Hematopoietic multipotent progenitor cell treated with erythropoietin and hydrocortisone succinate and interleukin-3 and kit ligand, for 4 days (in vitro differentiated cells): Measurements from ENCODE around the gene KANSL1L.
"Not testable (repeated sequence)": the region's sequence is repeated elsewhere in the genome, so short reads cannot be mapped to it uniquely, and the experiment has no call there.

Source experiments
- DNase-seq: peaks from one replicate; pipeline ENCODE4 v3.0.0-alpha.2; 2015

Gene KANSL1L

GRCh38 chr2:210171309-210172218 lies at the start of gene KANSL1L:
Gene KANSL1L, minus strand, starts transcription at chr2:210171409. Its CDS starts 16,827 bp downstream, at chr2:210154582.
- DNase-seq, result peak; percentile 99

- no peak for DNase-seq
Observed at GRCh38 chr2:210215120-210215519, 43.9 kb upstream of the KANSL1L start.

DNA sequence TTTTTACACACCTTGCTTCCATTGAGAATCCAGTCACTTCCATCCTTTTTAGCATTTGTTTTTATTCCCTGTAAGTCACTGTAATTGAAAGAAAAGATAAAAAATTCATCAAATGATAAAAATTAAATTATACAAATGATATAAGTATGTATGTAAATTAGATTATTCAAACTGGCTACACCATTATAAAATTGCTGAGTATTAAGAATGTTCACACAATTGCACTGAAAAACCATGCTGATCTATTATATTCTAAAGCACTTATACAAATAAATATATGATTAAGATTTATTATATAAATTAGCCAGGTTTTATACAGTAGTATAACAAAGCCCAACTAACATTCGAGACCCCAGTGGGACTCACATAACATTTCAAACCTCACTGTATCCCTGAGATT lies 39.0 kb upstream of the KANSL1L start:
- no peak for DNase-seq

DNA sequence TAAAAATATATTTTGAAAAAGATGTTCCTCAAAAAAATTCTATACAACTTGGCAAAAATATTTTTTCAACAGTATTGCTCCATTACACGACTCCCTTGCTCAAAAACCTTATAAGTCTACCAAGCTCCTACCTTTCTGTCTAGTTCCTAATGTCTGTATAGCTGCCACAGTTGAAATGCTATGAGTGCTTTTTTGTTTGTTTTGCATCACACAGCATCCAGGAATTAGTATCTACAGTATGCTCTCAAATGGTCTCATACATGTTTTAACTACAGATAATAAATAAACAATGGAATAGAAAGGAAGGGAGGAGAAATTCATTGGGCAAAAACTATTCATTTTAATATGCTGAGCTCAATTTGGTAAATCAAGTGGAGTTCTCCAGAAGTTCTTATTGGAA lies 36.7 kb upstream of the KANSL1L start:
- DNase-seq, result no peak

GRCh38 chr2:210203558-210203957 lies 32.3 kb upstream of the KANSL1L start:
- no peak for DNase-seq

GRCh38 chr2:210203147-210203546 lies 31.9 kb upstream of the KANSL1L start:
- DNase-seq, result no peak

GRCh38 chr2:210199854-210200253 lies 28.6 kb upstream of the KANSL1L start:
- no peak for DNase-seq

DNA sequence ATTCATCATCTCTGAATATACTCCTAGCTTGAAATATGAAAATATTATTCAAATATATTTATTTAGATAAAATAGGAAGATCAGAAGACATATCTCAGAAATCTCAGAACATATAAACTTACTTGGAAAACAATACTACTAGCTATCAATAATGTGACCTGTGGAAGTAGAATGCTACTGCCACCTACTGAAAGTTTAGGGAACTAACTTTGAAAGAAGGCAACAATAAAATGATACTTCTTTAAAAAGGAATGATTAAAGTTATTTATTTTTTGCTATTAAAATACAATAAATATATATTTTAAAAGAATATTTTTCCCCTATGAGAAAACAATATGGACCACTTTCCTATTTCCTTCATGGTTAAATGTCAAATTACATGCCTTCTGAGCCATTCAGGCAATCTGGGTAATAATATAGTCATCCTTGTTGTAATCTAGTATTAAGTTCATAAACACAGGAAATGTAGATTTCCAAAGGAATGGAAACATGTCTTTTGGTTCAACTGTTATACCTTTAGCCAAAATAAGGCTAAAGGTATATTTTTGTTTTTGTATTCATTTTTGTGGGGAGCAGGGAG lies 28.1 kb upstream of the KANSL1L start:
- peak; percentile 67 for DNase-seq

DNA sequence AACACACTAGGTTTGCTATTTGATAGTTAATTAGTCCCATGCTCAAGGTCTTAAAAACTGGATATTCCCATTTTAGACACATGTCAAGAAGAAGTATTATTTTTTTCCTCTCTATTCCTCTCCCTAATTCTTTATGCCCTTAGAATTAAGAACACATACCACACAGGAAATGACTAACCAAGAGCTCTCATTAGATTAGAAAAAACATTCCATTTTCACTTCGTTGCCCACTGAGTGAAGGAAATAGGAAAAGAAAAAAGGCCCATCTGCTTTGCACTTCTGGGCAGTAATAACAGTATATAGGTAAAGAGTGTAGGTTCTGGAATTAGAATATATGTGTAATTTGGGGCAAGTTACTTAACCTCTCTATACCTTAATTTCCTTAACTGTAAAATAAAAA lies 27.1 kb upstream of the KANSL1L start:
- peak; percentile 29 for DNase-seq

DNA sequence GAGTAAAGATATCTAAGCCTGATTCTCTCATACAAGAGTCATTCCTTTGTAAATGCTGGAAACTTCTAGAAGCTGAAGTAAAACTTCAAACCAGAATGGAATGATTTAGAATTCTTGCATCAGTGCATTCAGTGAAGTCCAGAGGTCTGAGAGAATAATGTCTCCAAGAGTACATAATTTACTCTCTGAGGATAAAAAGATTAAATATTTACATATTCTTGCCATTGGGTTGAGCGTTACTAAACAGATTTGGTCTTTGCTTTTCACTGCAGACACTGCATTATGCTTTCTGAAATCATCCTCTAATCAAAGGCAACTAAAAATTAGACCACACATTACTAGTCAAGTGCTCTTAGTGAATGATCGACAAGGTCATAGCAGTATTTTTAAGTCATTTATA lies 26.5 kb upstream of the KANSL1L start:
- DNase-seq, result no peak

DNA sequence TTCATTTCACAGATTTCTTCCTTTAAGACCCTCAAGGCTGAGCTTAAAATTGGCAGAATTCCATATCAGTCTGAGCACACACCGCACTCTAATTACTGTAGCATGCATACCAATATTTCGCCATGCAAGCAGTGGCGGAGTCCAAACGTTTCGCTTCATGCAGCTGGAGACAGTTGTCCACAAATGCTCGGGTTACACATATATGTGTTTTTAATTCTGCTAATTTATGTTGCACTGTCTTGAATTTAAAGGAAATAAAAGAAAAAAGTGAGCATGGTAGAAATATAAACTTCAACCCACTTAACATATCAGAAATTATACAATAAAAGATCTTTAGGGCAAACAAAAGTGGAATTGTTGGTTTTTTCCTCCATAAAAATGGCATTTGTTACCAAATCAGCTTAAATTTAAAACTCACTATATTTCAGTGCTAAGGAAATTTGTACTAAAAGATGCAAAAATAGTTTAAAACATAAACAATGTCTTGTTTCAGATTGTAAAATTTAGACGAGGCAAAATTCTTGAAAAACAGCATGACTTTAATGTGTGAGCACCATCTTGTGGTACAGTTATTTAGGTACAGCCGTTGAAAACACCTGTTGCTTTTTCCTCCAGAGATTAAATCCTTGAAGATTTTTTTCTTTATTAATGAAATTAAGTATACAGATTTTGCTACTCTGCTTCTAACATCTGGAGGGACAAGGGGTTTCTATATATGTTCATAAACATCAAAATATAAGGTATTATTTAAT lies 24.1 kb upstream of the KANSL1L start:
- DNase-seq, result peak; percentile 80

- no peak for DNase-seq
Observed at GRCh38 chr2:210190345-210190744, 19.1 kb upstream of the KANSL1L start.

- DNase-seq, result no peak
Observed at GRCh38 chr2:210189452-210190138, 18.4 kb upstream of the KANSL1L start.

DNA sequence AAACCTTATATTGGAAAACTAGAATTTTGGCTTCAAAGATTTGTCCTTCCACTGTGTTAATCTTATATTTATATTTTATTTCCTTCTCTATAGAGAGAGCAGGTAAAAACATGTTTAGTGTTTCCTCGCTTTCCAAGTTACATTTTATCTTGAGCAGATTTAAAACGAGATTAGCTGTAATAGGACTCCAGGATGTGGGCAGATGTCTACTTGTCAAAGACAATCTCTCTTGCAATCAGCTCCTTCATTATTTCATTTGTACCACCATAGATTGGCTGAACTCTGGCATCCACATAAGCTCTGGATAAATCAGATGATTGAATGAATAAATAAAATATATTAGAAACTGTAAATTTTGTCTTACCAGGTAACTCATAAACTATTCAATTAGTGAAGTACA lies 17.5 kb upstream of the KANSL1L start:
- DNase-seq, result peak; percentile 41

DNA sequence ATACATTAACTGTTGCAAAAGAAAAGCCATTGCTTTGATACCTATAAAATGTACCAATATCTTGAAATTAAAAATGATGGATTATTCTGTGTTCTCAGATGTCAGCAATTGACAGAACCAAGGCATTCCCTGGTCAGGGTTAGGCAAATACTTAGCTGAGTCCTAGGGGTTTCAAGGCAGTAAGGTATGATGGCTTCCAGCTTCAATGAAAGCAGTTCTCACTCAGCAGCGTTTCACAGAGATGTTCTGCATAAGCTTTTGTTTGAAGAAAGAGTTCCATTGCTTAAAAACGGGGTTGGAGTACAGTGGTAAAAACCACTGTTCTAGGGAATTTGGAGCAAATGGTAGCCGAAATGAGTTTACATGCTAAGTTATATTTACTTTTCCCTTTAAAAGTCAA lies 17.0 kb upstream of the KANSL1L start:
- no peak for DNase-seq

DNA sequence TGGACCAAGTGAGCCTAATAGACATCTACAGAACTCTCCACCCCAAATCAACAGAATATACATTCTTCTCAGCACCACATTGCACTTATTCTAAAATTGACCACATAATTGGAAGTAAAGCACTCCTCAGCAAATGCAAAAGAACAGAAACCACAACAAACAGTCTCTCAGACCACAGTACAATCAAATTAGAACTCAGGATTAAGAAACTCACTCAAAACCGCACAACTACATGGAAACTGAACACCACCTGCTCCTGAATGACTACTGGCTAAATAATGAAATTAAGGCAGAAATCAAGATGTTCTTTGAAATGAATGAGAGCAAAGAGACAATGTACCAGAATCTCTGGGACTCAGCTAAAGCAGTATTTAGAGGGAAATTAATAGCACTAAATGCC lies 12.7 kb upstream of the KANSL1L start:
- DNase-seq, result not testable (repeated sequence)

- DNase-seq, result not testable (repeated sequence)
Observed at GRCh38 chr2:210181606-210182088, 10.4 kb upstream of the KANSL1L start.

- DNase-seq, result not testable (repeated sequence)
Observed at GRCh38 chr2:210181033-210181605, 9.9 kb upstream of the KANSL1L start.

GRCh38 chr2:210180477-210180876 lies 9.3 kb upstream of the KANSL1L start:
- no peak for DNase-seq

- peak; percentile 25 for DNase-seq
Observed at GRCh38 chr2:210179351-210179990, 8.3 kb upstream of the KANSL1L start.

DNA sequence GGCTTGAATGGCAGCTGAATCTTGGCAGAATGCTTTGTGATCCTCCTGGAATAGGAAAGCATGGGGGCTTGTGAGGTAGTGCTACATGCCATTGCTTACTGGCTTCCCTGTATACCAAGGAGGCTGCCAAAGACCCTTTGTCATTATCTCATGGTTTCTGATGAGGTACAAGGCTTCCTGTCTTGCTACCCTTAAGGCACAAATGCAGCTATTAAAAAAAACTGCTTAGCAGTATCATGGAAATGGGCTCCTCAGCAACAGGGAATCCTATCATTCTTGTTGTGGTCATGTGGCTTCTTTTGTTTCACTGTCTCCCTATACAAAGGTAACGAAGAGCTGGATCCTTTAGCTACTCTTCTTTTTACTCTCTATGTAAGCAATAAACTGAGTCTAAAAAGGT lies 6.6 kb upstream of the KANSL1L start:
- no peak for DNase-seq

DNA sequence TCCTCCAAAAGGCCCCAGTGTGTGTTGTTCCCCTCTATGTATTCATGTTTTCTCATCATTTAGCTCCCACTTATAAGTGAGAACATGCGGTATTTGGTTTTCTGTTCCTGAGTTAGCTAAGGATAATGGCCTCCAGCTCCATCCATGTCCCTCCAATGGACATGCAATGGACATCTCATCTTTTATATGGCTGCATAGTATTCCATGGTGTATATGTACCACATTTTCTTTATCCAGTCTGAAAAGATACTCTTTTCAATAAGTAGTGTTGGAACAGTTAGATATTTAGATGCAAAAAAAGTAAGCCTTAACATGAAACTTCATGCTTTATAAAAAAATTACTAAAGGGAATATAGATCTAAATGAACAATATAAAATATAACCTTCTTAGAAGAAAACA lies 5.9 kb upstream of the KANSL1L start:
- not testable (repeated sequence) for DNase-seq
